Right atrium auricular region (tissue), 2 donors: ENCODE results near the gene PPY. TPM values are rescaled to one million over a fixed set of nuclear protein-coding genes. Genes with fewer than 3 reads are reported as not detected.

Source experiments
- DNase-seq: peaks from one replicate; pipeline ENCODE4 v3.0.0-alpha.2; 2019; ENCODE audit warnings: low spot score
- H3K27ac ChIP-seq, 2 donors: fragments of 200-600 bp; sonication (generic); 1 replicate in 1 of 2; 2 replicates in 1 of 2; pipeline ENCODE4 v1.5.1; 2016 to 2019
- H3K27me3 ChIP-seq, 2 donors: fragments of 200-600 bp; sonication (generic); one replicate each; pipeline versions ENCODE4 v1.5.1 to v1.6.0; 2017 to 2019
- H3K36me3 ChIP-seq: fragments of 200-600 bp; sonication (generic); one replicate; pipeline ENCODE4 v1.5.1; 2016
- H3K4me1 ChIP-seq, 2 donors: fragments of 200-600 bp; sonication (generic); one replicate each; pipeline versions ENCODE4 v1.5.1 to v1.6.0; 2017 to 2019
- H3K4me3 ChIP-seq, 2 donors: fragments of 200-600 bp; sonication (generic); 1 replicate in 1 of 2; 2 replicates in 1 of 2; pipeline ENCODE4 v1.5.1; 2017 to 2019; ENCODE audit warnings: mild to moderate bottlenecking in 1 of 2, moderate library complexity in 1 of 2
- H3K9me3 ChIP-seq, 2 donors: fragments of 200-600 bp; sonication (generic); one replicate each; pipeline ENCODE4 v1.5.1; 2019
- CTCF ChIP-seq, 2 donors: fragments of 200-600 bp; sonication (generic); IDR thresholded peaks; one replicate each; pipeline ENCODE4 v1.5.1; 2019; ENCODE audit warnings: antibody characterized with exemption in 2 of 2
- total RNA-seq, 2 donors: library from RNA; depleted of rRNA; stranded (reverse); fragments of >200 nt; gene quantifications; one replicate each; pipeline ENCODE4 v1.1.0, GENCODE V29; 2016

PPY gene
- total RNA-seq, 2 donors from 2014 or later: not detected

- no peak for TF ChIP-seq CTCF (IDR thresholded peaks at IDR 0.05)
- Histone ChIP-seq H3K9me3 (no peaks in the 10 kb centered on the region), H3K27me3 (no peaks in the 10 kb centered on the region), H3K4me3 (no peak overlapping the region), H3K36me3 (no peaks in the 10 kb centered on the region), H3K4me1 (no peaks in the 10 kb centered on the region), H3K27ac (no peak overlapping the region)
- no peak for DNase-seq
Measured at GRCh38 chr17:43958748-43959352, 16.6 kb upstream of the PPY start.

- Histone ChIP-seq H3K27ac (no peak overlapping the region), H3K27me3 (peaks cover 11 to 23% of the 10 kb centered on the region in 2 donors), H3K36me3 (no peaks in the 10 kb centered on the region), H3K4me1 (peaks cover 0 to 12% of the 10 kb centered on the region in 2 donors), H3K9me3 (no peaks in the 10 kb centered on the region), H3K4me3 (no peak overlapping the region)
- DNase-seq: no peak
- no peak for TF ChIP-seq CTCF (IDR thresholded peaks at IDR 0.05)
Measured at GRCh38 chr17:43956222-43956621, 13.9 kb upstream of the PPY start.

GRCh38 chr17:43953746-43954145 lies 11.5 kb upstream of the PPY start, which contains the start of gene PYY:
Gene PYY, minus strand, starts transcription at chr17:43953940. Its CDS starts 457 bp downstream, at chr17:43953483.
- no peak for TF ChIP-seq CTCF (IDR thresholded peaks at IDR 0.05)
- H3K4me3 ChIP-seq: peak within 1 kb of the TSS in 1 of 2 donors; percentile 19
- no peaks in the 10 kb centered on the region for H3K9me3 ChIP-seq
- DNase-seq: no peak
- no peaks in the 10 kb centered on the region for H3K36me3 ChIP-seq
- H3K4me1 ChIP-seq: peaks cover 0 to 12% of the 10 kb centered on the region in 2 donors
- peaks cover 11 to 24% of the 10 kb centered on the region in 2 donors for H3K27me3 ChIP-seq
- no peak within 1 kb of the TSS for H3K27ac ChIP-seq

- no peak overlapping the region for H3K27ac ChIP-seq
- peaks cover 11 to 24% of the 10 kb centered on the region in 2 donors for H3K27me3 ChIP-seq
- no peaks in the 10 kb centered on the region for H3K9me3 ChIP-seq
- TF ChIP-seq CTCF (IDR thresholded peaks at IDR 0.05): no peak
- H3K36me3 ChIP-seq: no peaks in the 10 kb centered on the region
- H3K4me1 ChIP-seq: peaks cover 0 to 12% of the 10 kb centered on the region in 2 donors
- no peak for DNase-seq
- peak overlapping the region in 1 of 2 donors; percentile 19 for H3K4me3 ChIP-seq
Measured at GRCh38 chr17:43952724-43953666, 10.7 kb upstream of the PPY start.

GRCh38 chr17:43952351-43952723 lies 10.1 kb upstream of the PPY start:
- Histone ChIP-seq H3K36me3 (no peaks in the 10 kb centered on the region), H3K9me3 (no peaks in the 10 kb centered on the region), H3K4me3 (peak overlapping the region in 1 of 2 donors; percentile 19), H3K4me1 (peaks cover 0 to 12% of the 10 kb centered on the region in 2 donors), H3K27ac (no peak overlapping the region), H3K27me3 (peaks cover 11 to 24% of the 10 kb centered on the region in 2 donors)
- TF ChIP-seq CTCF (IDR thresholded peaks at IDR 0.05): no peak
- DNase-seq: no peak
